Measurements from ENCODE around the gene PHF12. TPM values are rescaled to one million over a fixed set of nuclear protein-coding genes. Genes with fewer than 3 reads are reported as not detected.

The PHF12 gene
- total and polyA plus RNA-seq, 10 of the 15 experiments (the other 5 are each of a cell fraction or from before 2014, with no cell fraction given), result 1.3 to 43.9 (median 19.2) TPM

DNA sequence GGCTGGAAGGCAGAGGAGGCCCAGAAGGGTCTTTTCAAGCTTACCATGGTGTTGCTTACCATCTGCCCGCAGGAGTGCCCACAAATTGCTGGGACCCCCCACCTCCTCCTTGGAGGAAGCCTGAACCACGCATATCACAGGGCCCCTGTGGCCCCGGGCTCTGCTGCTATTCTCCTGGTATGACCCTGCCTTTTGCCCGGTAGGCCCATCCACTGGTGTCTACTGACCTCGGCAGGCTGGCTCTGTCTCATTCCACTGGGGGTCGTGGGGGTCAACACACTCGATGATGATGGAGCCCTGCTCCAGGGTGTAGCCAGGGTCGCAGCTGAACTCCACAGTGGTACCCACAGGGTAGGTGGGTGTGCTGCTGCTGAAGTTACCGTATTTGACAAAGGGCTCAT lies 8.2 kb upstream of the PHF12 start:
- Histone ChIP-seq H4K20me1 (ENCODE audit: control insufficient read depth, insufficient read depth) (no peaks in the 10 kb centered on the region), H3K4me2 (ENCODE audit: control insufficient read depth, insufficient read depth) (no peak overlapping the region), H3K36me3 (ENCODE audit: control insufficient read depth in 2 of 2, insufficient read depth in 2 of 2, low read length in 1 of 2) (no peaks in the 10 kb centered on the region), H3K27me3 (replicated peaks in 1 of 2; ENCODE audit: control insufficient read depth in 2 of 2, insufficient read depth in 2 of 2, low read length in 1 of 2) (peaks cover 0 to 2% of the 10 kb centered on the region in 2 experiments; a peak in 1 of 4 replicates), H3K4me3 (no peak overlapping the region), H3K9me3 (replicated peaks; ENCODE audit: control insufficient read depth, insufficient read depth, low read length) (no peaks in the 10 kb centered on the region), H3K4me1 (ENCODE audit: control insufficient read depth, insufficient read depth, low read length) (no peaks in the 10 kb centered on the region), H3K79me2 (ENCODE audit: control insufficient read depth, insufficient read depth, low read length) (no peaks in the 10 kb centered on the region), H2AFZ (ENCODE audit: control insufficient read depth, low read depth, low read length) (no peak overlapping the region), H3K9ac (ENCODE audit: control insufficient read depth, insufficient read depth, low read length) (no peak overlapping the region), H3K27ac (ENCODE audit: control insufficient read depth, insufficient read depth) (no peak overlapping the region)
- intact Hi-C loops (cut with micrococcal nuclease; ENCODE audit: unreplicated experiment), result no loop called here
- ChIA-PET CTCF (interaction anchor here (0.8 to 2.2 kb wide), 2 partner anchors 158 to 1777 kb away, joined by 3 to 11 read pairs; no protein-coding TSS in a partner anchor), SMC1A (ENCODE audit: uncharacterized antibody, unreplicated experiment) (interaction anchor here (1.0 kb wide), 1 partner anchor 196 kb away, joined by 3 read pairs; no protein-coding TSS in a partner anchor), POLR2A (no interaction called here), RAD21 (ENCODE audit: unreplicated experiment) (no interaction called here)
- in situ Hi-C loops (cut with MboI), result loop anchor here (10.0 kb wide), 1 partner anchor 625 kb away; the partner anchor contains the start of genes IFT20 and TNFAIP1
- TF ChIP-seq JUND (IDR thresholded peaks at IDR 0.05; ENCODE audit: low read depth, low read length), result no peak
- TF ChIP-seq POLR2A (IDR thresholded peaks at IDR 0.05; ENCODE audit: low read depth, low read length), result 0 out of 2 replicates have a peak, but pooled peaks have one; percentile 20
- TF ChIP-seq RELA (IDR thresholded peaks at IDR 0.05; ENCODE audit: borderline replicate concordance, partially characterized antibody), result no peak
- no peak for TF ChIP-seq STAT3 (IDR thresholded peaks at IDR 0.05; ENCODE audit: low read depth, low read length)
- TF ChIP-seq, protein P1, sequence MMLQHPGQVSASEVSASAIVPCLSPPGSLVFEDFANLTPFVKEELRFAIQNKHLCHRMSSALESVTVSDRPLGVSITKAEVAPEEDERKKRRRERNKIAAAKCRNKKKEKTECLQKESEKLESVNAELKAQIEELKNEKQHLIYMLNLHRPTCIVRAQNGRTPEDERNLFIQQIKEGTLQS (IDR thresholded peaks at IDR 0.05; ENCODE audit: borderline replicate concordance, extremely low read depth, low read depth, low read length), result no peak
- no peak for TF ChIP-seq POLR2AphosphoS2 (IDR thresholded peaks at IDR 0.05; ENCODE audit: low read depth, low read length)
- TF ChIP-seq CHD1 (IDR thresholded peaks at IDR 0.05; ENCODE audit: low read depth, low read length), result no peak
- no peak for TF ChIP-seq RUNX3 (IDR thresholded peaks at IDR 0.05; ENCODE audit: low read length)
- FAIRE-seq (no peak), DNase-seq (ENCODE audit: low read depth, low spot score) (no peak), ATAC-seq (no peak)
- no TSS peak for BruUV-seq (replicated peaks)
- WGBS (ENCODE audit: insufficient coverage, insufficient replicate concordance, low lambda C conversion rate, missing lambda C conversion rate), result 45% methylated on average over 9 of the region's 9 CpGs

All from GM12878 (cell line).